ENCODE results near the gene HSPA5. TPM values are rescaled to one million over a fixed set of nuclear protein-coding genes. Genes with fewer than 3 reads are reported as not detected.
A peak's percentile ranks its signal among the peaks of the same experiment; 100 is the strongest.
"Not testable (repeated sequence)": the region's sequence is repeated elsewhere in the genome, so short reads cannot be mapped to it uniquely, and the experiment has no call there.

HSPA5 gene
- polyA plus RNA-seq (ENCODE audit: insufficient read length in 4 of 4), result 100 to 1,000 TPM; 352 to 413 (median 375) TPM

DNA sequence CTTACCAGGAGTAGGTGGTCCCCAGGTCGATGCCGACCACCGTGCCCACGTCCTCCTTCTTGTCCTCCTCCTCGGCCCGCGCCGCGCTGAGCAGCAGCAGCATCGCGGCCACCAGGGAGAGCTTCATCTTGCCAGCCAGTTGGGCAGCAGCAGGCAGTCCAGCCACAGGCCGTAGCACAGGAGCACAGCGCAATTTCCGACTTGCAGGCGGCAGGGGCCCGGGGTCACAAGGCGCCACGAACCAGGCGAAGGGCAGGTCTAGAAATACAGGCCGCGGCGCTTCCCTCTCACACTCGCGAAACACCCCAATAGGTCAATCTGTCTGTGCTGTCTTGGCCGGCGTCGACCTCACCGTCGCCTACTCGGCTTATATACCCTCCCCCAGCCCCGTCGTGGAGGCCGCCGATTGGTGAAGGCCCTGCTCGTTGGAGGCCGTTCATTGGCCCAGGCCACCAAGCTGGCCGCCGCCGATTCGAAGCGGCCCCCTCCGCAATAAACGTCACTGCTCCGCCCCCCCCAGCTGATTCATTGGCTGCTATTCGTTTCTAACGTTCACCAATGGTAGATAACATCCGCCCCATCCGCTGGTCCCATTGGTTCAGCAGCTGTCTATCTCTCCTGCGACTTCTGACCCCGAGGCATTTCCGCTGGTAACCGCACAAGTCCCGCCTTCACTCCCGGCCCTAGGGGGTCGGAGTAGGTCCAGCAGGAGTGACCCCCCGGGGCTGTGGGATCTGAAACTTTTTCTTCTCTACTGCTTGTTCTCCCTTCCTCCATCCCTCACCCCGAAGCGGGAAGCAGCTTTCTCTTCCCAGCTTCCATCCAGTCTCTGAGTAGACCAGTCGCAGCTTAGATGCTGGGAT is at the start of gene HSPA5:
Gene HSPA5, minus strand, starts transcription at position 344 of the 863 bp plus-strand sequence. Its CDS starts 217 bp downstream, at position 127.
- peak; percentile 99 to 100 (median 100) for DNase-seq (ENCODE audit: low read depth in 4 of 4, low spot score in 2 of 4)

DNA sequence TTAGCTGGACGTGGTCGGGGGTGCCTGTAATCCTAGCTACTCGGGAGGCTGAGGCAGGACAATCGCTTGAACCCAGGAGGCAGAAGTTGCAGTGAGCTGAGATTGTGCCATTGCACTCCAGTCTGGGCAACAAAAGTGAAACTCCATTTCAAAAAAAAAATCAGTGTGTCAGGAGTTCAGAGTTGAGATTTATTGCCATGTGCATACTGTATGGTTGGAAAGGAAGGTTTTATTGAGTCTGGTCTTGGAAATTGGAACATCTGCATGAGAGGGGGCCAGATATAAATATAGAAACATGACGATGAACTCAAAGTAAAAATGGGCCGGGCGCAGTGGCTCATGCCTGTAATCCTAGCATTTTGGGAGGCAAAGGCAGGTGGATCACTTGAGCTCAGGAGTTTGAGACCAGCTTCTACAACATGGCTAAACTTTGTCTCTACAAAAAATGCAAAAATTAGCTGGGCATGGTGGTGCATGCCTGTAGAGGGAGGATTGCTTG is 45.8 kb upstream of the HSPA5 start:
- DNase-seq (ENCODE audit: low read depth in 4 of 4, low spot score in 2 of 4), result not testable (repeated sequence)

DNA sequence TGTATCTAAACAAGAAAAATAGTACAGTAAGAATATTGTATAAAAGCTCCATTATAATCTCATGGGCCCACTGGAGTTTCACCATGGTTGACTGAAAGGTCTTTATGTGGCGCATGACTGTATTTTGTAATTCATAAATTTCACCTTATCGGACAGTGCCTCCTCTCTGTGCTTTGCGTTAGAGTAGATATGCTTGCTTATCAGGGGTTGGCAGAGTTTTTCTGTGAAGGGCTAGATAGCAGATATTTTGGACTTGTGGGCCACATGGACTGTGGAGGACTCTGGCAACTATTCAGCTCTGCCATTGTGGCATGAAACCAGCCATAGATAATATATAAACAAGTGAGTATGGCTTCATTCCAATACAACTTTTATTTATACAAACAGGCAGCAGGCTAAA is 43.7 kb upstream of the HSPA5 start:
- DNase-seq (ENCODE audit: low read depth in 4 of 4, low spot score in 2 of 4), result no peak

DNA sequence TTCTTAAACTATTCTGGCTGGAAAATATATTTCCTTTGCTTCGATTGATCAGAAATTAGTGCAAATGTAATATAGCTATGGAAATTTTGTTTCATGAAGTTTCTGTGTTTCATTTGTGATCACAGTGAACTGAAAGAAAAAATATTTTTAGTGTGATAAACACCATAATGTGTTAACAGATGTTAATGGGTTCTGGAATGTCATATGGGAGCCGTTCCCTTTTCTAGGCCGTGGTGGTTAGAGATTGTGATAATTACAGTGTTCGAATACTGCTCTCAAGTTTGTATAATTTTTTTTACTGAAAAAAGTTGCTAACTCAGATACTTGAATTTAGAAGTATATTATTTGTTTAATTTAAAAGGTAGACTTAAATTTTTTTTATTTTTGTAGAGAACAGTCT is 39.8 kb upstream of the HSPA5 start:
- no peak for DNase-seq (ENCODE audit: low read depth in 4 of 4, low spot score in 2 of 4)

DNA sequence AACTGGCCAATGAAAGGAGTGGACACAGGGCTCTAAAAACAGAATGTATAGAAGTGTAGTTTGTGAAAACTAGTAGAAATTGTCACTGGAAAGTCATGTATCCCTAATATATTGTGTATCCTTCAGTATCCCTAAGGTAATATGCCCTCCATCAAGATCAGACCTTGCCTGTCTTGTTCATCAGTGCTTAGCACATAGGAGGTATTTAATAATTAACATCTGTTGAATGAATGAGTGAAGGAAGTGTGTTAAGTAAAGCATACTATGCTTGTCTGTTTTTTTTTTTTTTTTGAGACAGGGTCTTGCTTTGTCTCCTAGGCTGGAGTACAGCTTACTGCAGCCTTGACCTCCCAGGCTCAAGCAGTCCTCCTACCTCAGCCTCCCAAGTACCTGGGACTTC is 36.3 kb upstream of the HSPA5 start:
- DNase-seq (ENCODE audit: low read depth in 4 of 4, low spot score in 2 of 4), result no peak

DNA sequence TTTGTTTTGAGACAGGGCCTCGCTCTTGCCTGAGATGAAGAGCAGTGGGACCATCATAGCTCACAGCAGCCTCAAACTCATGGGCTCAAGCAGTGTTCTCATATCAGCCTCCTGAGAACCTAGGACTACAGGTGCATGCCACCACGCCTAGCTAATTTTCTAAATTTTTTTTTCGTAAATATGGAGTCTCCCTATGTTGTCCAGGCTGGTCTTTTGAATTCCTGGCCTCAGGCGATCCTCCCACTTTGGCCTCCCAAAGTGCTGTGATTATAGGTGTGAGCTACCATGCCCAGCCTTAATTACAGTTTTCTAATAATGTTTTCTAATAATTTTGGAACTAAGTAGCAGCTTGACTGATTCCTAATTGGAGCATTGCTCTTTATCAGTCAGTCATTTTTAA is 35.6 kb upstream of the HSPA5 start:
- DNase-seq (ENCODE audit: low read depth in 4 of 4, low spot score in 2 of 4), result no peak

DNA sequence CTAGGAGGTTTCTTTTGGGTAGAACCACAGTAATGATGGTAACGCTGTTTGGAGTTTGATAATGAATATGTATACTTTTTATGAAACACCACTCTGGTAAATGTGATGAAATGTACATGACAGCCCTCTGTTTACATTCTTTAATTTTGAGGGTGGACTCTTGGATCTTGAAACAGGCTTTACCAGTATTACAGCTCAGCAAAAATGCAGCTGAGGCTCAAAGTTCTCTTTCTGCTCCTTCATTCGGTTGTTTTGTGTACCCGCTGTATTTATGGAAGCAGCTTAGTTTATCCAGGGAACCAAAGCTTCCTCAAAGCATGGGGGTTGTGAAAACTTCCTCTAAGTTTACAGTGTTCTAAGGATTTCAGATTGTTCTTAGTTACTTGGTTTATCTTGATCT is 31.6 kb upstream of the HSPA5 start:
- no peak for DNase-seq (ENCODE audit: low read depth in 4 of 4, low spot score in 2 of 4)

DNA sequence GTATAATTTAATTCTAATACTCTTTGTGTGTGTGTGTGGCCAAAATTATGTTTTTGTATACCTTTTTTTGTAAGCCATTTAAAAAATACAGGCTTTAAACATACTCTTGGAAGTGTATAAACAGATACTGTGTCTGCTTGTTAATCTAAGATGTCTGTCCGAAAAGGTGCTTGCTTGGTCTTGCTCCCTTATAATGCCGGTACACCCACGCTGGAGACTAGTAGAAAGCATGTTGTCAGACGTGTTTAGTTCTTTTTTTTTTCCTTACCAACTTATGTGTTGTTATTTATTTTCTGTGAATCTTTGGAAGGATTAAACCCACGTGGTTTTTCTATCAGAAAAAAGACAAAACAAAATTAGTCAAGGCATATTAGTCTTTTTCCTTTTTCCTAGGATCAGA is 29.9 kb upstream of the HSPA5 start:
- no peak for DNase-seq (ENCODE audit: low read depth in 4 of 4, low spot score in 2 of 4)

DNA sequence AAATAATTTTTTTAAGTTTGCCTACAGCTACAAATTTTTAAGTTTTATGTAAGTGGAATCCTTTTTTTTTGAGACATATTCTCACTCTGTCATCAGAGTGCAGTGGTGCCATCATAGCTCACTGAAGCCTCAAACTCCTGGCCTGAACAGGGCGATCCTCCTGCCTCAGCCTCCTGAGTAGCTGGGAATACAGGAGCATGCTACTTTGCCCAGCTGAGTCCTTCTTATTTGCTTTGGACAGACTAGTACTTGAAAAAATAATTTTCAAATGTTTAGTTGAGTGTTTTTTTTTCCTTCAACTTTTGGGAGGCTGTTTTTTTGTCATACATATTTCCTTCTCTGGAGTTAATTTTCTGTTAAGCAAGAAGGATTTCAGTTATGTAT is 27.9 kb upstream of the HSPA5 start:
- no peak for DNase-seq (ENCODE audit: low read depth in 4 of 4, low spot score in 2 of 4)

DNA sequence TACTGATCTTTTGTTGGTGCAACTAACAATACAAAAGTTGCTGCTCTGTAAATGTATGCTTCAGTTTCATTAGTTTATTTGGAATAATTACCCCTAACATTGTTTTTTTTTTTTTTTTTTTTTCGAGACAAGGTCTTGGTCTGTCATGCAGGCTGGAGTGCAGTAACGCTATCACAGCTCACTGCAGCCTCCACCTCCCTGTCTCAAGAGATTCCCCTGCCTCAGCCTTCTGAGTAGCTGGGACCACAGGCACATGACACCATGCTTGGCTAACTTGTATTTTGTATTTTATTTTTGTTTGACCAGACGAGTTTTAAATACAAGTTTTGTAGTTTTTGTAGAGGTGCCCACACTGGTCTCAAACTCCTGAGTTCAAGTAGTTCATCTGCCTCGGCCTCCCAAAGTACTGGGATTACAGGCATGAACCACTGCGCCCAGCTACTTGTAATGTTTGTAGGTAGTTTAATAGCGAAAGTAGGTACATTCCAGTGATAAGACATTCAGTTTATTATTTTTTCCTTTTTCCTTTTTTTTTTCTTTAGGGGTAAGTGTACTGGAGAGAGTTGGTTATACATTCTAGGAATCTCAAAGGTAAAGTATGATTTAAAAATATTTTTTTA is 27.4 kb upstream of the HSPA5 start:
- DNase-seq (ENCODE audit: low read depth in 4 of 4, low spot score in 2 of 4), result no peak

DNA sequence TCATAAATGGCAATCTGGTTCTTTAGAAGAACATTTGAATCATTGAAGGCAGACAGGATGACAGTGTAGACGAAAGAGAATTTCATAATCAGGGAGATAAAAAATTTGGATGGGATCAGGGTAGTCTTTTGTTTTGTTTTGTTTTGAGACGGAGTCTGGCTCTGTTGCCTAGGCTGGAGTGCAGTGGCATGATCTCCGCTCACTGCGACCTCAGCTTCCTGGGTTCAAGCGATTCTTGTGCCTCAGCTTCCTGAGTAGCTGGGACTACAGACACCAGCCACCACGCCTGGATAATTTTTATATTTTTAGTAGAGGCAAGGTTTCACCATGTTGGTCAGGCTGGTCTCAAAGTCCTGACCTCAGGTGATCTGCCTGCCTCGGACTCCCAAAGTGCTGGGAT is 22.9 kb upstream of the HSPA5 start:
- DNase-seq (ENCODE audit: low read depth in 4 of 4, low spot score in 2 of 4), result not testable (repeated sequence)

DNA sequence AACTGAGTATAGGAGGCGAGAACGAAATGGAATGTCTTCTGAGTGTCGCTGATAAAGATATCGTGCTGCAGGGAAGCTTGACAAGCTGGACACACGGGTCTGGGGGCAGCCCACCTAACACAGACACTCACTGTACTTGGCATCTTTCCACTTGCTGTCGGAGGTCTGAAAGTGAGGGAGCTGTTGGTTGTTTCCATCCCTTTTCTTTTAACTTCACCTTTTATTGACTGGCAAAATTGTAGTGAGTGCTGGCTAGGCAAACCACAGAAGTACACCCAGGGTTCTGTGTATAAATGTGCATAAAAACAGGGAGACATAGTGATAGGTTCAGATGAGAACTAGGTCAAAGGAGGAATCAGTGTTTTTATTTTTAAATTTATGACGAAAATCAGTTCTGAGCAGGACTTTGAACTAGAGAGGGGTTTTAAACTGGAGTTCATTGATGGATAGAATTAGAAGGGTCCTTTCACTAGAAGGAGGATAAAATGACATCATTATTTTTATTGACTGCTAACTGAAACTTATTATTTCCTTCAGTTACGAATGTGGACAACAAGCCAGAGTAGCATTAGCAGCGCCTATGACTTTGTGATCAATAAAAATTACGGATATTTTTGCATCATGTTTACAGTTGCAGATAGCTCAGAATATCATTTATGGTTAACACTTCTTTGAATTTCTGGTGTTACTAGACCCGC is 21.3 kb upstream of the HSPA5 start:
- DNase-seq (ENCODE audit: low read depth in 4 of 4, low spot score in 2 of 4), result peak in 2 of 4 donors; percentile 20 to 29

DNA sequence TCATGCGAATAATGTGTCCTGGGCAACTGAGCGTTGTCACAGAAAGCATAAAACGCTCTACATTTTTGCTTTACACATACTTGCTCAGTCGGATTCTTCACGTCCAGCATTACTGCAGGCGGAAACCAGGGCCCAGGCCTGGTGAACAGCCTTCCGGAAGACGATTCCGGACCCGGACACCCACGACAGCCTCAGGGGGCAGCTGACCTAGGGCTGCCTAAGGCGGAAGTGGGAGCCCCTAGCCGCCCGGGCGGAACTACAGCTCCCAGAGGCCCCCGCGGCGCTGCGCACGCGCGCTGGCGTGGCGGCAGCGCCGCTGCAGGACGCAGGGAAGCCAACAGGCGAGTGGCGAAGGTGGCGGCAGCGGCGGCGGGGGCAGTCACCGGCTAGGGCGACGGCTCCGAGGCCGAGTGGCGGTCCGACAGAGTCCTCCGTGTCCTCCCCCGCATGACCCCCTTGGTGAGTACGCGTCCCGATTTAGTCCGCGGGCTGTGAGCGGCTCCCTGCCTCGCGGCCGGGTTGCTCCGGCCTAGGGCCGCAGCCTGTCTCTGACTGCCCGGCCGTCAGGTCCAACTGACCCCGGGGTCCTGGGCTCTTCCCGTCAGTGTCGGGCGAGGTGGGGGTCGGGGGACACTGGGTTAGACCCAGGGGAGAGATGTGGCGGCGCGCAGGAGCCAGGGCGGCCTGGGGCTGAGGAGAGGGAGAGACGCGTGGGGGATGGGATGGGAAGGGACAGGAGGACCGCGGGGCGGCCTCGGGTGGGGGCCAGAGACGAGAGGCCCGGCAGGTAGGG is 20.6 kb upstream of the HSPA5 start, which contains the start of gene GAPVD1:
Gene GAPVD1, plus strand, starts transcription at position 326 of the 793 bp plus-strand sequence. CDS start 37,096 bp downstream, outside the sequence.
- peak; percentile 64 to 91 (median 82) for DNase-seq (ENCODE audit: low read depth in 4 of 4, low spot score in 2 of 4)

DNA sequence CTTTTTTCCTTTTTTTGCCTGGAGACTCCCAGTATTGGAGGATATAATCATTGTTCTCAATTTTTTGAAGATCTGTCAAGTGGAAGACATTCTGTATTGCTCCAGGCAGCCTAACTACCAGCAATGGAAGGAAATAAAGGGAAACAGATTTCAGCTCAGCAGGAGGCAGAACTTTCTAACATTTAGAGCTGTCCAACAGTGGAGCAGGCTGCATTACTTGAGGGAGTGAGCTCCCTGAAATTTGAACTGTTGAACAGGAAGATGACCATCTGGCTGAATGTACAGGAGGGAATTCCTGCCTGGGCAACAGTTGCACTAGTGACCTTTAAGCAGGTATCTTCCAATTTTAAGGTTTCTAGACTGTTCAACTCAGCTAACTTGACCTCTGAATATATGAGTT is 19.4 kb upstream of the HSPA5 start:
- no peak for DNase-seq (ENCODE audit: low read depth in 4 of 4, low spot score in 2 of 4)

DNA sequence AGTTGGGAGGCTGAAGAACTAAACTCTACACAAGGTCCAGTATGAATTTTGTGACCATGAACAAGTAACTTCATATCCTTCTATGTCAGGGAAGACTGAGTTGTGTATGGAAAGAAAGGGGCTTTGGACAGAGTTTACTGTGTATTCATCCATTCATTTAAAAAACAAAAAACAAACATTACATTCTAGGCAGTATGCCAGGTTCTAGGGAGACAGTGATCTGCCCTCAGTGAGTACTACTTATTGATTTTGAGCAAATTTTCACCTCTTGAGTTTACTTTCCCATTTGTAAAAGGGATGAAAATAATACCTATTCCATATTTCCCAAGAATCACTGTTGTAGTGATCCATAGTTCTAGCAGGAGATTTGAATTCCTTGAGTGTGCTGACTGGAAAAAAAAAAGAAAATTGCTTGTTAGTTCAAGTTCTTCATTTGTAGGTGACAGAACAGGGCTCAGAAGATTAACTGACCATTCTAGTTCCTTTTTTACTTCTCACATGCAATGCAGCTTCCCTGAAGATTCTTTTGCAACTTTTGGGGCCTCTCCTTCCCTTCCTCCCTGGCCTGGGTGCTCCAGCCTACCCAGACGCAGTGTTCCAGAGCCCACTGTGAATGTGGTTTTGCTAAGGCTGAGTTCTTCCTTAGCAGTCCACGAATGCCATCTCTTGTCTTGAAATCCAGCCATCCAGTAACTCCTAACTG is 17.8 kb upstream of the HSPA5 start:
- no peak for DNase-seq (ENCODE audit: low read depth in 4 of 4, low spot score in 2 of 4)

DNA sequence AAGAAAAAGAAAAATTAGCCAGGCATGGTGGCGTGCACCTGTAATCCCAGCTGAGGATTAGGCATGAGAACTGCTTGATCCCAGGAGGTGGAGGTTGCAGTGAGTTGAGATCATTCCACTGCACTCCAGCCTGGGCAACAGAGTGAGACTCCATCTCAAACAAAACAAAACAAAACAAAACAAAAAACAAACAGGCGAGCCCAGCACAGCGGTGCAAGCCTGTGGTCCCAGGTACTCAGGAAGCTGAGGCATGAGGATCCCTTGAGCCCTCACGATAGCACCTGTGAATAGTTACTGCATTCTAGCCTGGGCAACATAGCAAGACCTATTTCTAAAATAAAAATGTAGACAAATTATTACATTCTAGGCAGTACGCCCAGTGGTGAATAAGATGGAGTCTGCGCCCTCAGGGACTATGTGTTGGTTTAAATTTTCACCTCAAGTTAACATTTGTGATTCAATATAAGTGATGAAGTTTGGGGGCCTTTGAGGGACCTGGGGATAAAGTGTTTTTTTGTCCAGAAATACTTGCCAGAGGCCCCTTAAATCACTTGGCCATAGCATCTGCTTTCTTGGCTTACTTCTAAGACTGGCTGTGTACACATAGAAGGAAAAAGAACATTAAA is 17.1 kb upstream of the HSPA5 start:
- no peak for DNase-seq (ENCODE audit: low read depth in 4 of 4, low spot score in 2 of 4)

DNA sequence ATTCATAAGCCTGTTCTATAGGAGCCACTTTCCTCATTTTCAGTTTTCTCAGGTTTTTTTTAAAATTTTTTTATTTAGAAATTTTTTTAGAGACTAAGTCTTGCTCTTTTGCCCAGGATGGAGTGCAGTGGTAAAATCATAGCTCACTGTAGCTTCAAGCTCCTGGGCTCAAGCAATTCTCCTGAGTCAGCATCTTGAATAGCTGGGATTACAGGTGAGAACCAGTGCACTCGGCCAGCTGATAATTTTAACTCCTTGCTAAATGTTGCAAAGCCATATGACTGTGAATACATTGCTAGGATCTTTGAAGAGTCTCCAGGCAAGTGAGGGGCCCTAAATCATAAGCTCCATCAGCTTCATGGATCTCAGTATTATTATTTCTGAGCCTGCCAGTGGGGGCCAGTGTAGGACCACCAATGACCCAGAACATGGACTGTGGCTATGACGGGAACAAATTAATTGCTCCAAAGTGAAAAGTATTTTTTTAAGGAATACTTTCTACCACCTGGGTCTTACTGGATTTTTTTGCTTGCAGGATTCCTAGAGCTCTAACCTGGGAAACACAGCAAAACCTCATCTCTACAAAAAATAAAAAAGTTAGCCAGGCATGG is 14.7 kb upstream of the HSPA5 start:
- DNase-seq (ENCODE audit: low read depth in 4 of 4, low spot score in 2 of 4), result no peak

DNA sequence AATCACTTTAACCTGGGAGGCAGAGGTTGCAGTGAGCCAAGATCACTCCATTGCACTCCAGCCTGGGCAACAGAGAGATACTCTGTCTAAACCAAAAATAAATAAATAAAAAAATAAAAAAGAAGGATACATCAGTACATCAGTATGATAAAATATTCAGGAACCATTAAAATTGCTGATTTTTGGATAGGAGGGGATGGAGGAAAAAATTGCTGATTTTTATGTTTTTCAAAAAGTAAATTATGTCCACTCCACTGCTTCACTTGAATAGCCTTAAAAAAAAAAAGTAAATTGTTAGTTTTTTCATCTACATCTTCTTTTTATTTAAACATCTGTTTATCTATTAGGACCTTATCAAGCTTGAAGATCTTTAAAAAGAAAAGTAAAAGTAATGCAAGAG is 13.1 kb upstream of the HSPA5 start:
- DNase-seq (ENCODE audit: low read depth in 4 of 4, low spot score in 2 of 4), result no peak

DNA sequence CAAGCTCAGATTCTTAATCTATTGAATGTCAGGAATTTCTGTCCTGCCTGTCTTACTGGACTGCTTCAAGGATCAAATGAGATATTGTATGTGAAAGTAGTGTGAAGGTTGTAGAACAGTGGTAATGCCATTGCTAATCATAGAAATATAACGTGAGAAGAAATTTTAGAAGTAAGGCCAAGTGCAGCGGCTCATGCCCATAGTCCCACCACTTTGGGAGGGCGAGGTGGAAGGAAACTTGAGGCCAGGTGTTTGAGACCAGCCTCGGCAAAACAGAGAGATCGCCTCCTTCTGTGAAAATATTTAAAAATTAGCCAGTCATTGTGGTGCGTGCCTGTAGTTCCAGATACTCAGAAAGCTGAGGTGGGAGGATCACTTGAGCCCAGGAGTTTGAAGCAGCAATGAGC is 5.1 kb upstream of the HSPA5 start:
- no peak for DNase-seq (ENCODE audit: low read depth in 4 of 4, low spot score in 2 of 4)
